H9 (cell line): ENCODE measurements around the gene ZNF71. TPM values are rescaled to one million over a fixed set of nuclear protein-coding genes. Genes with fewer than 3 reads are reported as not detected.

Experiments
- total RNA-seq: library from RNA; stranded (reverse); gene quantifications from 2 replicates; pipeline ENCODE4 v1.2.1, GENCODE V29; 2021

Gene ZNF71
- total RNA-seq, 1 experiment from 2014 or later, result 7.2 TPM

Other genes starting within 250 kb of the ZNF71 start
- gene ZNF582, start 201.8 kb upstream of the ZNF71 start, total RNA-seq, result 4.4 and 5.5 TPM in 2 replicates
- gene ZNF583, start 191.0 kb upstream of the ZNF71 start, total RNA-seq, result 2.2 and 3.3 TPM in 2 replicates
- gene ZNF667, start 118.0 kb upstream of the ZNF71 start, total RNA-seq, result not detected in 2 replicates
- gene ZNF471, start 87.4 kb upstream of the ZNF71 start, total RNA-seq, result not detected in 2 replicates
- gene ZFP28, start 56.4 kb upstream of the ZNF71 start, total RNA-seq, result 3.2 and 3.8 TPM in 2 replicates
- 6.9 and 7.1 TPM in 2 replicates for gene ZNF470, start 27.8 kb upstream of the ZNF71 start, total RNA-seq
- 0.26 and 0.28 TPM in 2 replicates for gene SMIM17, start 47.9 kb downstream of the ZNF71 start, total RNA-seq
- 0.07 and 0.18 TPM in 2 replicates for gene ZNF835, start 76.5 kb downstream of the ZNF71 start, total RNA-seq
- gene PEG3, start 245.4 kb downstream of the ZNF71 start, total RNA-seq, result not detected in 2 replicates
- gene ZIM2, start 245.4 kb downstream of the ZNF71 start, total RNA-seq, result not detected in 2 replicates